Inferior parietal cortex (tissue), 1 donor: ENCODE measurements around the gene NAA20.
A peak's percentile ranks its signal among the peaks of the same experiment; 100 is the strongest.
"Not testable (repeated sequence)": the region's sequence is repeated elsewhere in the genome, so short reads cannot be mapped to it uniquely, and the experiment has no call there.

Experiments used
- DNase-seq: peaks from one replicate; pipeline ENCODE4 v3.0.0-alpha.2; 2016; ENCODE audit errors: extremely low spot score

The NAA20 gene

DNA sequence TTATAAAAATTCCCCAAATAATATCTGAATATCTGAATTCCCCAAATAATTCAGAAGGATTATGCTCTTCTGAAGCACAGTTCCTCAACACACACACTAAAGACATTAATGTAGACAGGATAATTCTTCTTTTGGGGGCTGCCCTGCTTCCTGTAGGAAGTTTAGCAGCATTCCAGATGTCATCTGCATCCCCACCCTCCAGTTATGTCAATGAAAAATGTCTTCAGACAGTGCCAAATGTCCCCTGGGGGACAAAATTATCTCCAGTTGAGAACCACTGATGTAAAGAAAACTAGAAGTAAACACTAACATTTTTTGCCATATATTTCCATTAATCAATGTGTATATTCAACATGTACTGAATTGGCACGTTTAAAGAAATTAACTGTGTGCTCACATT lies 25.9 kb upstream of the NAA20 start:
- no peak for DNase-seq

DNA sequence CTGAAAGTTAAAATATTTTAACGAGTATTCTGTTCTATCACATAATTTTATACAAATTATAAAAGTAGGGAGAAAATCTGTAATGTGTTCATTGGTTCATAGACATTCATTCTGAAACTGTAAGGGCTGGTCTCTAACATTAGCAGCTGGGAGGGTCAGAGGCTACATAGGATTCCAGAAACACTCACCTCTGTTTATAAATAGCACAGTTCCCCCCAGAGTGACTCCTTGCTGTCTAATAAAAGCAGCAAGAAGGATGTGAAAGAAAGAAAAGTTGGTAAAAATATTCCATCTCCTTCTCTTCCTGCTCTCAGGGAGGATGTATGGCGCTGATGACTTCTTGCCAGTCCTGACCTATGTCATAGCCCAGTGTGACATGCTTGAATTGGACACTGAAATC lies 25.3 kb upstream of the NAA20 start:
- no peak for DNase-seq

DNA sequence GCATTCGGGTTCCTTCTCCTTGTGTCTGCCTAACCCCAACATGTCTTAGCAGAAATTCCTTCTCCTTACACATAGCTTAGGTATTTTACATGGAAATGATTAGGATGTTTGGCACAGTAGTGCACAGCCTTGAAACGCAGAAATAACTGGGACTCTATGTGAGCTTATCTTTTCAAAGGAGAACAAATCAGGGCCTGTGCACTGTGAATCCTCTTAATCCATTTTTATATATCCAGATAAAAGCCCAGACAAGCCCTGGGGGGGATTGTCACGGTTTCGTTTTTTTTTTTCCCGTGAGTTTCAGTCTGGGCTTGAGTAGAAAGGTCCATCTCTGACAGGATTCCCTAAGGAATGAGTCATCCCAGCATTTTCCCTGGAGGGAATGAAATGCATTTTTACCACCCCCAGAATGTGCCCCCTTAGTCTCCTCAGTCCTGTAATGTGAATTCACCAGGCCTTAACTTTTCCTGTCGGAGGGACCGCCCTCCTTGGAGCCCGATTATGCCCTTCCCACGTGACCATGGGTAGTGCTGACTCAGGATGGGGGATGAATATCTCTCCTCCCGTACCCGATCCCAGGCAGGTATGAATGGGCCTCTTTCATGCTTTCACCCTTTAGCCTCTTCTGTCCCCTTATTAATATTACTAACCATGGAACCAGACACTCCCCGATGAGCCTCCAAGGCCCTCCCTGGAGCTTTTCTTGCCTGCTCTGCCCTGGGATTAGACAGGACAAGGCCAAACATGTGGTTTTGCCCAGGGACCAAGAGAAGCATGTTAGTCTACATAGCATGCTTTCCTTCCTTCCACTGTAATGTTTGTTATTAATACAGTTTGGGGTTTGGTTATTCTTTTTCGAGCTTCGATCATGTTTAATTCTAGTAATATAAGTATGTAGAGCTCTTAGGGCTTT lies 23.9 kb upstream of the NAA20 start:
- DNase-seq, result no peak

DNA sequence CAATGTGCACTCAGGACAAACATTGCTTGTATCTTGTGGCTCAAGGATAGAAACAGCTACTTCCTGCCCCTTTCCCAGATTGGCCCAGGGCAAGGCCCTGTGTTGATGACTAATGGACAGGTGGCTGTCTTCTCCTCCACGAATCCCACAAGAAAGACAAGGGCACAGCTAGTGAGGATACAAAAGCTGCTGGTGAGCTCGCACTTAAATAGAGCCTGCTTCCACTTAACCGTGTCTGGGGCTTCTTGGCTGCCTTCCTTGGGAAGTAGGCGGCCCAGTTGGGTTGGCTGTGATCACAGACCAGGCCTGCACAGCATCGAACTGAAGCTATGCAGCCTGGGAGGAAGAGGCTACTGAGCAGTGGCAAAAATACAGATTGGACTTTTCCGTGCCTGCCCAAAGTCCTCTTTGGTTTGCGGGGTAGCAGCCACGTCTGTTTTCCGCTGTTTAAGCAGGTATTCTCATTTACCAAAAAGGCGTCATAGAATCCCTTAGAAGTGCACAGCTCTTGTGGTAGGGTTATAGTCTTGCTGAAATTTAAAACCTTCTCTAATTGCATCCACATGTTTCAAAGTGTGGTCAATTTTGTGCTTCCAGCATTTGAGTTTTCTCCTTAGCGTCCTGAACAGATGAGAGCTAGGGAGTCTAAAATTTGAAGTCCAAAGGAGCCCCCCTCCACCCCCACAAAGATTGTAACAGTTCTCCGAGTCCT lies 23.0 kb upstream of the NAA20 start:
- DNase-seq, result no peak

DNA sequence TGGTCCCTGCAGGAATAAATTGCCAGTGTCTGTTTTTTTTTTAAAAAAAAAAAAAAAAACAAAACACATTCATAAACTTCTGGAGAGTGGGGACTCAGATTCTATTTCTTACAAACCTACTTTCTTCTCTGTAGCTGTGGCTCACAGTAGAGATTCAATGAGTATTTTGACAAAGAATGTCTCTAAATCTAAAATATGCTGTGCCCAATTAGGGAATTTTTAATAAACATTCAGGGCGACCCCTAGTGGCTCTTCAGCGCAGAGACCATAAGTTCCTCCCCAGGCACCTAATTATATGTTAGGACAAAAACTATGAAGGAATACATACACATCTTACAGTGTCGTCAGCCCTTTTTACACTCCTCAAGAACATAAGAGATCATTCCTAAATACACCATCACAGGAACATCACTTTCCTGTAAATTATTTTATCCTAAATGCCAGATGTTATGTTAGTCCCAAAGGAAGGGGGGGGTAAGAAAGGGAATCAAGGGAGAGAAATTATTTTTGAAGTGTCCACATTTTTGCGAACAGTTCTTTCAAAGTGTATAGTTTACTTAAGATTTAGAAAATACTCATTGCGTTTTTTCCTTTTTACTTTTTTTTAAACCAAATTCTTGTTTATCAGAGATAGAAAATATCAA lies 21.8 kb upstream of the NAA20 start:
- peak; percentile 86 for DNase-seq

DNA sequence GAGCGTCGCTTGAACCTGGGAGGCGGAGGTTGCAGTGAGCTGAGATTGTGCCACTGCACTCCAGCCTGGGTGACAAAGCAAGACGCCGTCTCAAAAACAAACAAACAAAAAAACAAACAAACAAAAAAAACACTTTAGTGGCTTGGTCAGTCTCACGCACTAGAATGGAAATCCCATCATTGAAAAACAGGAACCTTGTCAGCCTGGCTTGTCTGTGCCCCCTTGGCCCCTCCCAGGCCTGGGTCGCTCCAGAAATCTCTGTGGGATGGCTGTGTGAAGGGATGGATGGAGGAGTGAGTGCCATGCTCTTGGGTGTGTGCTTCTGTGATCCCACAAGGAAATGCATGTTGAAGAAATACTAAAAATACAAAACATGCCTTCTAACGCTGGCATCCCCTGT lies 20.9 kb upstream of the NAA20 start:
- DNase-seq, result no peak

DNA sequence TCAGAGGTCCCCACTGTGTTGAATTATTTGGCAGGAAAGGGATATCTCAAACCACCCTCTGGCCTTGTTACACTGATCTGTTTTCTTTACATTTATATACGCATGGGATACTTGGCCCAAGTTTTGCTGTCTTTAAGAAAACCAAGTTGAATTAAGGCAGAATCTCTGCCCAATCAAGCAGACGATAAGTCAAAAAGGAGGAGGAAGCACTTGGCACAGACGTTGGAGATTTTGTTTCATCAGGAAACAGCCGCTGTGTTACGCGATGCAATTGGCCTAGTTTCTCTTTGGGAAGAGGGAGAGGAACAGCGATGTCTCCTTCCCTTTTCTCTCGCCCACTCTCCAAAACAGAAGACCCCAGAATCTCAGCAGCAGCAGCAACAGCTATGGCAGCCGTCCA lies 20.2 kb upstream of the NAA20 start:
- no peak for DNase-seq

DNA sequence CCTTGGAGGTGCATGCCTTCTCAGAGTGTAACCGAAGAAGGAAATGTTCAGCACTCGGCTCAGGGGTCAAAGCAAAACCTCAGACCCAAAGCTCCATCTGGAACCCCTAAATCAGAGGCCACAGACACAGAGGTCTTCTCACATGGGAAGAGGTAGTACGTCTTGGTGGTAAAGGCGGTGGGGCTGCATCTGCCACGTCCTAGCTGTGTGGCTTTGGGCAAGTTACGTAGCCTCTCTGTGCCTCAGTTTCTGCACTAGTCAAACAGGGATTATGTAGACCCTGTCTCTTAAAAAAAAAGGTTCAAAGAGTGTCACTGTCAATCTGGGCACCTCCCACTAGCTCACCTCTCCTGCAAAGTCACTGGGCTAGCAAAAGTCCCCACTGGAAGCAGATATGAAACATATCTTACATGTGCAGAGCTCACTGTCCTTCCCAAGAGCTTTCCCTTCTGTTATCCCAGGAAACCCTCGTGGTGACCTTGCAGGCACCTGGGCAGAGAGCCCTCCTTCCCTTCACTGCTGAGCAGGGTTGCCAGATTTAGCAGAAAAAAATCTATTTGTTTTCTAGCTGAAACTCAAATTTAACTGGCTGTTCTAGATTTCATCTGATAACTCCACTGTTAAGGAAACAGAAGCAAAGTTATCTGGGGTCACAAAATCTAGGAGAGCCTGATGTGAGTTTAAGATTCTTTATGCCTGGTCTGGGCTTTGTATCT lies 18.0 kb upstream of the NAA20 start:
- no peak for DNase-seq

DNA sequence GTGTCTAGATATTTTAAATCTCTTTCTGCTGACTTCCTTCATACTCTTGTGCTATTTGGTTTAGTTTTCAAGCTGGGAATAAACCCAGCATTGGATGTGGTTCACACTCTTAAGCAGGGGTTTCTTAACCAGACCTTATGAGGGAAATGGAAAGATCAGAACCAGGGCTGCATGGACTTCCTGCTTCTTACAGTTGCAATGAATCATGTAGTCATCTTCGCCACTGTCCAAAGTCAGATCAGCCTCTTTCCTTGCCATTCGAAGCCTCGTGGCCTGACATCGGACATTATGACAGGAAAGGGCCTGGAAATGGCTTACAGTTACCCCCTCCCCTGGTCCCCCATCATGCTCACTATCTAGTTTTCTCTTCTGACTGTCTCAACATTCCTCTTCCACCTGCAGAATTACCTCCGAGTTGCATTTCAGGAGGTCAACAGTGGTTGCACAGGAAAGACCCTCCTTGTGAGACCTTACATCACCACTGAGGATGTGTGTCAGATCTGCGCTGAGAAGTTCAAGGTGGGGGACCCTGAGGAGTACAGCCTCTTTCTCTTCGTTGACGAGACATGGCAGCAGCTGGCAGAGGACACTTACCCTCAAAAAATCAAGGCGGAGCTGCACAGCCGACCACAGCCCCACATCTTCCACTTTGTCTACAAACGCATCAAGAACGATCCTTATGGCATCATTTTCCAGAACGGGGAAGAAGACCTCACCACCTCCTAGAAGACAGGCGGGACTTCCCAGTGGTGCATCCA lies 16.8 kb upstream of the NAA20 start:
- DNase-seq, result no peak

DNA sequence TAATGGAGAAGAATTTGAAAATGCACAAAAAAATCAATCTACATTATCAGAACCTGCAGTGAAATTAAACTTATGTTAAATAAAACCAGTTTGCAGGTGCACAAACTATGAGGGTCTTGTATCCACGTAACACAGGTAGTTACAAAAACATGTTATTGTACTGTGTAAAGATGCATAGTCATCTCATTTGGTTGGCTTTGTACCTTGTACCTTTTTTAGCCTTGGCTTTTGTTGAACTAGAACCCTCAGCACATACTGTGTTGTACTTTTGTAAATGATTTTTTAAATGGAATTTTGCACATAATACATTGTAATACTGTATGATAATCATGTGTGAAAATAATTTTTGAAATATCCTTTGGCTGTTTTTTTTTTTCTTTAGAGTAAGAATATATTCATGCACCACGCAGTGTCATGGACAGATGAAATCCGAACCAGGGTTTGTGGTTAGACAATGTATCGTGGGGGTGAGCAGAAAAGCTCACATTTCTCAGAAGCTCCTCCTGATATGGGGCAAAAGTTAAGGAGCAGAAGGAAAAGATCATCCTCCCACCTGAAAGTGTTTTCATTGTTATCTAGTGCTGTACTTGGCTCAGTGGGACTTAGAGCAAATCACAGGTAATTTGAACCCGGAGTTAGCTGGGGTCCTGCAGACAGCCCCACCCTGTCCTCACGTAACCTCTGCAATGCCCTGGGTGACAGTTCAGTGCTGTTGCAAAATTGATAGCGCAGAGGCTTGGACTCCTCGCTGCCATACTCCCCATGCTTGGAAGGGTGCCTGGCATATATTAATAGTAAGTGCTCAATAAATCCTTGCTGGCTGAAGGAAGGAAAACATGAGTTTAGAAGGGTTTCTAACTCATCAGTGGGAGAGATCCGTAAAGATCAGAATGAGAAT lies 14.8 kb upstream of the NAA20 start:
- DNase-seq, result no peak

DNA sequence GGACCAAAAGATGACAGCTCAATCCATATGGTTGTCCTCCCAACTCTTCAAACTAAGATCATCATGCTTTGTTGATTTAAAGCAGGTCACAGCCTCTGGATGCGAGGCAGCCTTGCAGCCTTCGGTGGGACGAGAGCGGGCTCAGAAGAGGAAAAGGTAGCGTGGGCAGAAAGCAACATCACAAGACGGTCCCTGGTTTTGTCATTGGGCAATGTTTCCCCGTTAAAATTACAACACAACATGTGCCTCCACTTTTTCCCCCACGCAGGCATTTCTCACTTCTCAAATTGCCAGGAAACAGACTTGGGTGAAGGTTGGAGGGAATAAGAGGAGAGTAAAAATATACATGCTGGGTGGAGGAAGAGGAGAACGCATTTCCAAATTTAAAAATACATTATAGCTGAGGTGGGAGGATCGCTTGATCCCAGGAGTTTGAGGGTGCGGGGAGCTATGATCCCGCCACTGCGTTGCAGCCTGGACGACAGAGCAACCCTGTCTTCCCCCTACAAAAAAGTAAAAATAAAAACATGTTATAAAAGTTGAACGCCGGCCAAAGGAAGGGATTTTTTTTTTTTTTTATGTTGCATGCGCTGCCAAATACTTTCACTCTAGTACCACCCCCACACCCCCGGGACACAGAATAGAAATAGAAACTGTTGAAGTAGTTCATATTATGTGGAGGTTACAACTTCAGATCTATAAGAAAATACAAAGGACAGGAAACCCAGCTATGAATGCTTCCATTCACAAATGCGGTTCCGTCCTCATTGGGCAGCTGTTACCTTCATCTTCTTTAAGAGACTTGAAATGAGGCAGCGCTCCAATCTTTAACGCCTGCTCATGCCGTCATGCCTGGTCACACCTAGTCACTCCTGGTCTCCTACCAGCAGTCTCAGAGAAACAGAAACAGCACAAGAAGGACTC lies 13.9 kb upstream of the NAA20 start:
- peak; percentile 63 for DNase-seq

DNA sequence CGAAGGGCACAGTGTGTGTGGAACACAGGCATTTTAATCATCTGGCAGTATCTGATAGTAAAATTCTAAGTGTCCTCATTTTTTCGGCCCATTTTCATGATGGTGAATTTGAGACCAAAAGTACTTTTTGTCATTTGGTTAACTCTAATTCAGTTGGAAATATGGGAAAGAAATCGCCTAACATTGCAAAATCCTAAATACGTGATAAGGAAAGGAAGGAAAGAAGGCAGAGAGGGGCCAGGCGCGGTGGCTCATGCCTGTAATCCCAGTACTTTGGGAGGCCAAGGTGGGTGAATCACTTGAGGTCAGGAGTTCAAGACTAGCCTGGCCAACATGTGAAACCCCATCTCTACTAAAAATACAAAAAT lies 13.2 kb upstream of the NAA20 start:
- DNase-seq, result not testable (repeated sequence)

DNA sequence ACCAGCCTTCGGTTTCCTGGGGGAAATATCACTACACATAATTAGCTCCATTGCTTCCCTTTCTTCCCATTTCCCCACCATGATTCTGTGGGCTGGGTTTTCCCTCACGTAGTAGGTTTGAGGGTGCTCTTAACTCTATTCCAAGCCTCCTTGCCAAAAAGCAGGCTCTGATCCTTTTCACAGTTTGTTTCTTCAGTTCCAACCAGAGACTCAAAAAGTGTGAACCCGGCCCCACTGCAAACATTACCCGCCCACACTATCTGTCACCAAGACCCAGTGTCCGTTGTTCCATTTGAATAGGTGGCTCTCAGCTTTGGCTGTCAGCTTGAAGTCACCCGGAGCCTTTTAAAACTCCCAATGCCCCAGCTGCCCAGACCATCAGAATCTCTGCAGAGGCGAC lies 11.8 kb upstream of the NAA20 start:
- DNase-seq, result no peak

DNA sequence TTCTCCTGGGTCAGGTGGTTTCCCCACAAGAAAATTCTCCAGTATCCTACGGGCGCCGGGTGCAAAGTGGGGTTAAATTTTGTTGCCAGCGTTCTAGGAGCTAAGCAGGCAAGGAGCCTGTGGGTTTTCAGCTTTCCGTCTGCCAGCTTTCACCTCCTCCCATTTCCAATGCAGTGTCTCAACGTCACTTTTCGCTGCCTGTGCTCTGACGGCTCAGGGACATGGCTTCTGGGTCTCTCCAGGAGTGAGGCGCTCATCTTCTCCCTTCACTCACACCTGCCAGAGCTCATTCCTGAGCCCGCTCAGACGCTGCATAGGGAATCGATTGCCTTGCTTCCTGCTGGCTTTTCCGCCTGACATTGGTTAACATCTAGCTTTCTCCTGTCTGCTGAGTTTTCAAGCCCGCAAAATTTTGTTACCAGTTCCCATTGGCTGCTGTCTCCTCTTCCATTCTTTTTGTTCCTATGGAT lies 7.3 kb upstream of the NAA20 start:
- no peak for DNase-seq

DNA sequence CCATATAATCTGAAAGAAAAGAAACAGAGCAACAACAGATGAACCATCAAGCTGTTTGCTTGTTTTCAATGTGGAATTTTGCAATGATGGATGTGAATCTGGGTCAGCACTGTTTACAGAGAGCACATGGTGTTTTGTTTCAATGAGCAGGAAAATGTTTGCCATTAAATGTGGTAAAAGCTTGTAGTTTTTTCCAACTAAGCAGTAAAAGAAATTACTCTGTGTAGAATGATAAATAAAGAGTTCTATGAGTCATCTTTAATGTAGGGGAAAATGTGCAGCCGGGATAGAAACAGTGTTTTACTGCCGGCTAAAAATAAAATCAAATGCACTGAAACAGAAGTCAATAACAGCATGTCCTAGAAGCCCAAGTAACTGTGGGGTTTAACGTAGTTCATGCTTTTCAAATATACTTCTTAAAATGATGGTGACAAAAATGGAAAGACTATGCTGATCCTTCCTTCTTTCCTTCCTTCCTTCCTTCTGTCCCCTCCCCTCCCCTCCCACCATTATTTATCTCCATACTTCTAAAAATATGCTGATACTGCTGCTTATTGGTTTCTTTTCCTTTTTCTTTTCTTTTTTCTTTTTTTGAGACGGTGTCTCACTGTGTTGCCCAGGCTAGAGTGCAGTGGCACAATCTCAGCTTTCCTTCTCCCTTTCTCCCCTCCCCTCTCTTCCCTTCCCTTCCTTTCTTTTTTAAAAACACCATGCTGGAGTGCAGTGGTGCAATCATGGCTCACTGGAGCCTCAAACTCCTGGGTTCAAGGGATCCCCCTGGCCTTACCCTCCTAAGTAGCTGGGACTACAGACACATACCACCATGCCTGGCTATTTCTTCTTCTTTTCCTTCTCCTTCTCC lies 6.3 kb upstream of the NAA20 start:
- peak; percentile 66 for DNase-seq

DNA sequence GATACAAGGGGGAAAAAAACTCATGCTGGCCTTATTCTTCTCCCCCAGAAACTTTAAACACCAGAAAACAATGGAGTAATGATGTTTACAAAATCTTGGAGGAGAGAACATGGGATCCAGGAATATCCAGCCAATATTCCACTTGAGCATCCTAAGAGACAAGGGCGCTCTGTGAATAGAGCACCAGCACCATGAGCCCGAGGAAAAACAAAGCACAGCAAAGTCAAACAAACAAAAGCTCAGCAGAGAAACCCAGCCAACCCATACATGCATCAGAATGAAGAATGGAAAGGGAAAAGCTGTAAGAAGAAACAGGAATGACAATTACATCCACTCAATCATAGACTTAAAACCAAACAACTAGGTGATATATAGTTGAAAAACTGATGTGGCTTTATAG lies 4.6 kb upstream of the NAA20 start:
- peak; percentile 68 for DNase-seq

DNA sequence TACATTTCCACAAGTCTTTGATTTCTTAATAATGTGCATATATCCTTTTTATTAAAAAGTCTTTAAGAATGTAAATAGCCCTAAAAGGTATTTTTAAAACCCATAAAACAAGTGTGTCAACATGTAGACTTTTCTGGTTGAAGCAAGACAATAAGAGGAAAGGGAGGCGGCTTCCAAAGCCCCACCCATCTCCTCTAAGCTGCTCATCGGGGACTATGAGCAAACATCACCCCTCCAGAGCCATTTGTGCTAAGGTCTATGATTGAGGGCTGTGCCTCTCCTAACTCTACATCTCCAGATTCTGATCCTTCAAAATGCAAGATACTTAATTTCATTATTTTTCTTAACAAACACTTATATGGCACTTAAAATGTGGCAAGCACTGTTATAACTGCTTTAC lies 2.5 kb upstream of the NAA20 start:
- no peak for DNase-seq

DNA sequence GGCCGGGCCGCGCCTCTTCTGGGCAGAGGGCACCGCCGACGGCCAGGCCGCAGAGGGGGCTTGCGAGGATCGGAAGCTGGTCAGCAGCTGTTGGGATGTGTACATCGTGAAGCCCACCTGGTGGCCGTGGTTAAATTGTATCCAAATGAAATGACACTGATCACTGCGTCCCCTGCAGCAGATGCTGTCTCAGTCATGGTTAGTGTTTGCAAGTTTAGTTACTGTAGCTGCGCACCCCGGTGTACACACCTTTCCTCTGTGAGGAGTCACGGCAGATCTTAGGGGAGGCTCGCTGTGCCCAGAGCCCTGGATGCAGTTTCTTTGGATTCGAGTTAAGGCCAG lies 653 bp downstream of the NAA20 start:
- no peak for DNase-seq
